ENCODE measurements around the gene CXCL16. TPM values are rescaled to one million over a fixed set of nuclear protein-coding genes. Genes with fewer than 3 reads are reported as not detected.
A peak's percentile ranks its signal among the peaks of the same experiment; 100 is the strongest.

Gene CXCL16
- total RNA-seq, 1 donor from 2014 or later = 0.13 TPM

- no peaks in the 10 kb centered on the region for H3K36me3 Mint-ChIP-seq (ENCODE audit: low read depth, unreplicated experiment)
- H3K27ac Mint-ChIP-seq (ENCODE audit: unreplicated experiment) = no peak overlapping the region
- H3K4me1 Mint-ChIP-seq (ENCODE audit: unreplicated experiment) = peaks cover 13% of the 10 kb centered on the region
- TF ChIP-seq, protein P1, sequence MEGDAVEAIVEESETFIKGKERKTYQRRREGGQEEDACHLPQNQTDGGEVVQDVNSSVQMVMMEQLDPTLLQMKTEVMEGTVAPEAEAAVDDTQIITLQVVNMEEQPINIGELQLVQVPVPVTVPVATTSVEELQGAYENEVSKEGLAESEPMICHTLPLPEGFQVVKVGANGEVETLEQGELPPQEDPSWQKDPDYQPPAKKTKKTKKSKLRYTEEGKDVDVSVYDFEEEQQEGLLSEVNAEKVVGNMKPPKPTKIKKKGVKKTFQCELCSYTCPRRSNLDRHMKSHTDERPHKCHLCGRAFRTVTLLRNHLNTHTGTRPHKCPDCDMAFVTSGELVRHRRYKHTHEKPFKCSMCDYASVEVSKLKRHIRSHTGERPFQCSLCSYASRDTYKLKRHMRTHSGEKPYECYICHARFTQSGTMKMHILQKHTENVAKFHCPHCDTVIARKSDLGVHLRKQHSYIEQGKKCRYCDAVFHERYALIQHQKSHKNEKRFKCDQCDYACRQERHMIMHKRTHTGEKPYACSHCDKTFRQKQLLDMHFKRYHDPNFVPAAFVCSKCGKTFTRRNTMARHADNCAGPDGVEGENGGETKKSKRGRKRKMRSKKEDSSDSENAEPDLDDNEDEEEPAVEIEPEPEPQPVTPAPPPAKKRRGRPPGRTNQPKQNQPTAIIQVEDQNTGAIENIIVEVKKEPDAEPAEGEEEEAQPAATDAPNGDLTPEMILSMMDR (IDR thresholded peaks at IDR 0.05; ENCODE audit: unreplicated experiment) = no peak
- H3K27me3 Mint-ChIP-seq (ENCODE audit: unreplicated experiment) = peaks cover 28% of the 10 kb centered on the region
- H3K4me3 Mint-ChIP-seq (ENCODE audit: unreplicated experiment) = peak overlapping the region; percentile 86
- no peaks in the 10 kb centered on the region for H3K9me3 Mint-ChIP-seq (ENCODE audit: unreplicated experiment)
- no peak for DNase-seq (ENCODE audit: low spot score)
Measured at GRCh38 chr17:4740584-4740983, 856 bp upstream of the CXCL16 start.

DNA sequence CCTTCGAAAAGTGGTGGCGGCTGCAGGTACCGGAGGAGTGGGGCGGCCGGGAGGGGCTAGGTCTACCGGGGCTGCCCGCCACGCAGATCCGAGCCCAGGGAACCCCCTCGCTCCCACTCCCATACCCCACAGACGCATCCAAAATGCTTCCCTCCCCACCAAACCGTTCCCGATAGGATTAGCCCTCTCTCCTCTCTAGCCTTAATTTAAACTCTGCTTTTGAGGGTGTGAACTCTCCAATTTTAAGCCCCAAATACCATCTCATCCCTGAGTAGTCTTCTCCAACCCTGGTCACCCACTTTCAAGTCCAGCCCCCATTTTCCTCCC lies 260 bp upstream of the CXCL16 start:
- Mint-ChIP-seq H3K9me3 (ENCODE audit: unreplicated experiment) (no peaks in the 10 kb centered on the region), H3K27me3 (ENCODE audit: unreplicated experiment) (peaks cover 26% of the 10 kb centered on the region), H3K4me3 (ENCODE audit: unreplicated experiment) (peak overlapping the region; percentile 86), H3K4me1 (ENCODE audit: unreplicated experiment) (peaks cover 9% of the 10 kb centered on the region), H3K27ac (ENCODE audit: unreplicated experiment) (peak overlapping the region; percentile 26), H3K36me3 (ENCODE audit: low read depth, unreplicated experiment) (no peaks in the 10 kb centered on the region)
- DNase-seq (ENCODE audit: low spot score) = no peak
- TF ChIP-seq, protein P1 (IDR thresholded peaks at IDR 0.05; ENCODE audit: unreplicated experiment) = no peak

GRCh38 chr17:4738136-4739121 lies 1.3 kb downstream of the CXCL16 start:
- Mint-ChIP-seq H3K27ac (ENCODE audit: unreplicated experiment) (peak overlapping the region; percentile 42), H3K36me3 (ENCODE audit: low read depth, unreplicated experiment) (no peaks in the 10 kb centered on the region), H3K4me1 (ENCODE audit: unreplicated experiment) (peaks cover 9% of the 10 kb centered on the region), H3K9me3 (ENCODE audit: unreplicated experiment) (no peaks in the 10 kb centered on the region), H3K27me3 (ENCODE audit: unreplicated experiment) (peaks cover 28% of the 10 kb centered on the region), H3K4me3 (ENCODE audit: unreplicated experiment) (peak overlapping the region; percentile 85)
- TF ChIP-seq, protein P1 (IDR thresholded peaks at IDR 0.05; ENCODE audit: unreplicated experiment) = no peak
- no peak for DNase-seq (ENCODE audit: low spot score)

DNA sequence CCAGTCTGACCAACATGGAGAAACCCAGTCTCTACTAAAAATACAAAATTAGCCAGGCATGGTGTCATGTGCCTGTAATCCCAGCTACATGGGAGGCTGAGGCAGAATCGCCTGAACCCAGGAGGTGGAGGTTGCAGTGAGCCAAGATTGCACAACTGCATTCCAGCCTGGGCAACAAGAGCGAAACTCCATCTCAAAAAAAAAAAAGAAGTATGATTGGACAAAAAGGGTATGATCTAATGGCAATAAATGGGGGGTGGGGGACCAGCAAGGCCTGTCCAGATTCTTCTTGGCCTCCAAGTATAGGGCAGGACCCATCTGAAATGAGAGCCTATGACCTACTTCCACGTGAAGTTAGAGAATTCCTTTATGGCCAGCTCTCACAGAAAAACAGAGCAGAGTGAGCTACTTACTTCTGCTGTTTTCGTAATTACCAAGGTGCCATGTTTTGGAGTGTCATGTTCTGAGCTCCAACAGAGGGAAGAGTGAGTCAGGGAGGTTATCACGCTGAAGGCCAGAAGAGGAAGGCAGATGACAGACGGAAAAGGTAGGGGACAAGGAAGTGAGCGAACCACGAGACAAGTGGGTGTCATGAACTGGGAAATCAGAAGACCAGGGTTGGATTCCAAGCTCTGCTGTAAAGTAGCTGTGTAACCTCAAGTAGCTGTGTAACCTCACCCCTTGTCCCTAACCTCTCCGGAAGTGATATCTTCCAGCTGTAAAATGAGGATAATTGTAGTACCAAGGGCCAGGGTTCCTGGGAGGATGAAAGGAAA lies 3.7 kb downstream of the CXCL16 start:
- no peak for DNase-seq (ENCODE audit: low spot score)
- Mint-ChIP-seq H3K9me3 (ENCODE audit: unreplicated experiment) (no peaks in the 10 kb centered on the region), H3K4me3 (ENCODE audit: unreplicated experiment) (no peak overlapping the region), H3K4me1 (ENCODE audit: unreplicated experiment) (peaks cover 9% of the 10 kb centered on the region), H3K27me3 (ENCODE audit: unreplicated experiment) (peaks cover 21% of the 10 kb centered on the region), H3K36me3 (ENCODE audit: low read depth, unreplicated experiment) (no peaks in the 10 kb centered on the region), H3K27ac (ENCODE audit: unreplicated experiment) (no peak overlapping the region)
- TF ChIP-seq, protein P1 (IDR thresholded peaks at IDR 0.05; ENCODE audit: unreplicated experiment) = no peak

All from endothelial cell (in vitro differentiated cells).